ENCODE data around the gene COQ8B.
A peak's percentile ranks its signal among the peaks of the same experiment; 100 is the strongest.
"Not testable (repeated sequence)": the region's sequence is repeated elsewhere in the genome, so short reads cannot be mapped to it uniquely, and the experiment has no call there.

Gene COQ8B

DNA sequence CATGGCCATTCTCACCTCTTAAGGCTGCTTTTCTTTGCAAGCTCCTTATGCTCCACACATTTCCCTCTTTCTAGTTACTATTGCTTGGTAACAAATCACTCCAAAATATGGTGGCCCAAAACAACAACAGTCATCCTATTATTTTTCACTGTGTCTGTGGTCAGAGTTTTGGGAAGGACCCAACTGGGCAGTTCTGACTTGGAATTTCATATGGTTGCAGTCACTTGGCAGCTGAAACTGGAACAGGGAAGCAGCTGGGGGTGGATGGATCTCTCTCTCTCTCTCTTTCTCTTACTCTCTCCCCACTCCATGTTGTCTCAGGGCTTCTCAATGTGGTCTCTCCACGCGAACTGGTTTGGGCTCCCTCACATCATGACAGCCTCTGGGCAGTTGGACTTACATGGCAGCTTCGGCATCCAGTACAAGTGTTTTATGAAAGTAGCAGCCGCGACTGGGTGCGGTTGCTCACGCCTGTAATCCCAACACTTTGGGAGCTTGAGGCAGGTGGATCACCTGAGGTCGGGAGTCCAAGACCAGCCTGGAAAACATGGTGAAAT, 65.9 kb downstream of the COQ8B start:
- TF ChIP-seq, protein P1, sequence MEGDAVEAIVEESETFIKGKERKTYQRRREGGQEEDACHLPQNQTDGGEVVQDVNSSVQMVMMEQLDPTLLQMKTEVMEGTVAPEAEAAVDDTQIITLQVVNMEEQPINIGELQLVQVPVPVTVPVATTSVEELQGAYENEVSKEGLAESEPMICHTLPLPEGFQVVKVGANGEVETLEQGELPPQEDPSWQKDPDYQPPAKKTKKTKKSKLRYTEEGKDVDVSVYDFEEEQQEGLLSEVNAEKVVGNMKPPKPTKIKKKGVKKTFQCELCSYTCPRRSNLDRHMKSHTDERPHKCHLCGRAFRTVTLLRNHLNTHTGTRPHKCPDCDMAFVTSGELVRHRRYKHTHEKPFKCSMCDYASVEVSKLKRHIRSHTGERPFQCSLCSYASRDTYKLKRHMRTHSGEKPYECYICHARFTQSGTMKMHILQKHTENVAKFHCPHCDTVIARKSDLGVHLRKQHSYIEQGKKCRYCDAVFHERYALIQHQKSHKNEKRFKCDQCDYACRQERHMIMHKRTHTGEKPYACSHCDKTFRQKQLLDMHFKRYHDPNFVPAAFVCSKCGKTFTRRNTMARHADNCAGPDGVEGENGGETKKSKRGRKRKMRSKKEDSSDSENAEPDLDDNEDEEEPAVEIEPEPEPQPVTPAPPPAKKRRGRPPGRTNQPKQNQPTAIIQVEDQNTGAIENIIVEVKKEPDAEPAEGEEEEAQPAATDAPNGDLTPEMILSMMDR (IDR thresholded peaks at IDR 0.05; ENCODE audit: extremely low read depth, missing control alignments) = no peak
- DNase-seq (ENCODE audit: low spot score) = no peak

DNA sequence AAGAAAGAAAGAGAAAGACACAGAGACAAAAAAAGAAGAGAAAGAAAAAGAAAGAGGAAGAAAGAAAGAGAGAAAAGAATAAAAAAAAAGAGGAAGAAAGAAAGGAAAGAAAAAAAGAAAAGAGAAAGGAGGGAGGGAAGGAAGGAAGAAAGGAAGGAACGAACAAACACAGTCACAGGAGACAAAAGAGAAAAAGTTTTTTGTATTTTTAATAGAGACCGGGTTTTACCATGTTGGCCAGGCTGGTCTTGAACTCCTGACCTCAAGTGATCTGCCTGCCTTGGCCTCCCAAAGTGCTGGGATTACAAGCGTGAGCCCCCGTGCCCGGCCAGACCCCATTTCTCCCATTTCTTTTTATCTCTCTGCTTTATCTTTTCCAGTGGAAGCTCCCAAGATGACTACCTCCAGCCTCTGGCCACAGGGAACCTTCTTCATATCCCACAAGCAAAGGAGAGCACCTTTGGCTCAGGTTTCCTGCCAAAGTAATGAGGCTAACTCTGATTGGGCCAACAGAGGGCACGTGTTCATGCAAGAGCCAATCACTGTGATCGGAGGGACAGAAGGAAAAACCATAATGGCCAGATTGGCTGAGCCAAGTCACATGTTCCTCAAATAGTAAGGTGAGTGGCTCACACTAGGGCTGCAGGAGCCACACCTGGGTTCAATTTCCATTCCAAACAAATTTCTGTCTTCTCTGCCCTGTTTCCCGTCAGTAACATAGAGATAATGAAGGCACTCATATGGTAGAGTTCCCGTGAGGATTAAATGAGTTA, 66.6 kb downstream of the COQ8B start:
- not testable (repeated sequence) for DNase-seq (ENCODE audit: low spot score)

DNA sequence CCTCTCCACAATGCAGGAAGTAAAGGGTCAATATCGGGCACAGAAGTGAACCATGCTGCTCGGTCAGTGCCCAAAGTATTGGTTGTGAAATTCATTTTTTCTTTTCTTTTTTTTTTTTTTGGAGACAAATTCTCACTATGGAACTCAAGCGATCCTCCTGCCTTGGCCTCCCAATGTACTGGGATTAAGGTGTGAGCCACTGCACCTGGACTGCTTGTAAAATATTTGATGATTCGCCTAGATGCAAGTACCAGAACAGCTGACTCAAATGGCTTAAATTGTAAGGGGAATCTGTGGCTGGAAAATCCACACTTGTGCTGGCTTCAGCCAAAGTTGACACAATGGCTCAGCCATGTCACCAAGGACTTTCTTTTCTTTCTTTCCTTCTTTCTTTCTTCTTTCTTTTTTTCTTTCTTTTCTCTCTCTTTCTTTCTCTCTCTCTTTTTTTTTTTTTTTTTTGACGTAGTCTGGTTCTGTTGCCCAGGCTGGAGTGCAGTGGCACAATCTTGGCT, 69.9 kb downstream of the COQ8B start:
- no peak for DNase-seq (ENCODE audit: low spot score)

DNA sequence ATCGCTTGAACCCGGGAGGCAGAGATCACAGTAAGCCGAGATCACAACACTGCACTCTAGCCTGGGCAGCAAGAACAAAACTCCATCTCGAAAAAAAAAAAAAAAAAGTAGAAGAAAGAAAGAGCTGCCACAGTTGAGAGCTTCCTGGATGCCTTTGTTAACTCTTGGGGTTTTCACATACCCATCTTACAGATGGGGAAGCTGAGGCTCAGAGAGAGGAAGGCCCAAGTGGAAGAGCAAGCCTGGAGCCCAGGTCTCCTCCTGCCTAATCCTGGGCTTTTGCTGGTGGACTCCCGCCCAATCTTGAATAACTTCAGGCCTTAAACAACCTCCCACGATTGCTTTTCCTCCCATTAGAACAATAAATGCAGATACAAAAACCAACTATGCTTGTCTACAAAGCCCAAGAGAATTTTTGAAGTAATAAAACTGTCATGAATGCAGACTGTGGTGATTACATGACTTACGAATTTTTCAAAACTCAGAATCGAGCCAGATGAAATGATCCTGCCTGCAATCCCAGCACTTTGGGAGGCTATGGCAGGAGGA, 73.9 kb downstream of the COQ8B start:
- peak; percentile 4 for DNase-seq (ENCODE audit: low spot score)
- TF ChIP-seq, protein P1 (IDR thresholded peaks at IDR 0.05; ENCODE audit: extremely low read depth, missing control alignments) = no peak

More for the DNA sequence above, 69.9 kb downstream of the COQ8B start:
- TF ChIP-seq, protein P1 (IDR thresholded peaks at IDR 0.05; ENCODE audit: extremely low read depth, missing control alignments) = no peak

DNA sequence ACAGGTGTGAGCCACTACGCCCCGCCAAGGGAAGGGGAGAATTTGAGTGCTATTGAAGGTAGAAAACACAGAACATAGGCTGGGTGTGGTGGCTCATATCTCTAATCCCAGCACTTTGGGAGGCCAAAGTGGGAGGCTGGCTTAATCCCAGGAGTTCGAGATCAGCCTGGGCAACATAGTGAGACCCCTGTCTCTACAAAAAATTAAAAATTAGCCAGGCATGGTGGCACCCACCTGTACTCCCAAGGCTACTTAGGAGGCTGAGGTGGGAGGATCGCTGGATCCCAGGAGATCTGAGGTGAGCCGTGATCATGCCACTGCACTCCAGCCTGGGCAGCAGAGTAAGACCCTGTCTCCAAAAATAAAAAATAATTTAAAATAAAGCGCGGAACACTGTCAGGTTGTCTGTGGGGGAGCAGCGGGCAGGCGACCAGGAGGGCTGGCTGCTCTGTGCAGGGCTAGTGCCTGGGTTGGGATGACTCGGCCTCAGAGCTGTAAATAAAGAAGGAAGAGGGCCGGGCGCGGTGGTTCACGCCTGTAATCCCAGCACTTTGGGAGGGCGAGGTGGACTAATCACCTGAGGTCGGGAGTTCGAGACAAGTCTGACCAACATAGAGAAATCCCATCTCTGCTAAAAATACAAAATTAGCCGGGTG, 74.5 kb downstream of the COQ8B start:
- DNase-seq (ENCODE audit: low spot score) = no peak
- TF ChIP-seq, protein P1 (IDR thresholded peaks at IDR 0.05; ENCODE audit: extremely low read depth, missing control alignments) = no peak
